ENCODE measurements around the gene AGA. TPM values are rescaled to one million over a fixed set of nuclear protein-coding genes. Genes with fewer than 3 reads are reported as not detected.

Gene AGA
- total RNA-seq, 1 experiment from 2014 or later, result 7.6 TPM

DNA sequence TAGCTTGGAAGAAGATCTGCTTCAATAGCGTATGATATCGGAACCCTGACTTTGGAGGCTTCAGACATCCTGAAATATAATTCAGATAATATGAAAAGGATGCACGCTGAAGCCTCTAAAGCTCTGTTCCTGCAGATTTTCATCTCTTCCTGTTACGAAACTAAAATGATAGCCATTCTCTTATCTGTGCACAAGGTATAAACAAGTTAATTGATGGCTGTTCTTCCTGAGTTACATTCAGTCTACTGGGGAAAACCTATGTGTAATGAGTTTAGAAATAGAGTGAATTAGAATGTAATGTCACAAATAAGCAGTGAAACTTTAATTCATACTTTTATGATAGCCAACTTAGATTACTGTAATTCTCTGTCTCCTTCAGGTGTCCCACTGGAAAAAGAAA is 36.8 kb upstream of the AGA start:
- TF ChIP-seq JUND (IDR thresholded peaks at IDR 0.05) (no peak), RAD21 (IDR thresholded peaks at IDR 0.05; ENCODE audit: low read depth) (no peak), CEBPB (IDR thresholded peaks at IDR 0.05; ENCODE audit: low read depth) (no peak), POLR2A (IDR thresholded peaks at IDR 0.05; ENCODE audit: borderline replicate concordance, extremely low read depth, insufficient read depth, insufficient read length) (no peak), EZH2 (IDR thresholded peaks at IDR 0.05) (no peak), ELF1 (IDR thresholded peaks at IDR 0.05; ENCODE audit: borderline replicate concordance, low read depth) (no peak), YY1 (IDR thresholded peaks at IDR 0.05; ENCODE audit: extremely low read depth, insufficient replicate concordance, low read depth, low read length) (no peak), ZNF274 (IDR thresholded peaks at IDR 0.05; ENCODE audit: low read depth, low read length) (no peak), SP1 (IDR thresholded peaks at IDR 0.05; ENCODE audit: low read depth) (no peak), ZFX (IDR thresholded peaks at IDR 0.05) (no peak), POLR2AphosphoS5 (IDR thresholded peaks at IDR 0.05; ENCODE audit: low read depth, low read length) (no peak), EZH2phosphoT487 (IDR thresholded peaks at IDR 0.05; ENCODE audit: borderline replicate concordance) (no peak), TCF7L2 (IDR thresholded peaks at IDR 0.05; ENCODE audit: borderline replicate concordance, extremely low read depth, insufficient read depth, insufficient read length) (no peak), SRF (IDR thresholded peaks at IDR 0.05; ENCODE audit: low read depth) (no peak), CBX3 (IDR thresholded peaks at IDR 0.05; ENCODE audit: low read depth) (no peak)
- TF ChIP-seq, protein P1, sequence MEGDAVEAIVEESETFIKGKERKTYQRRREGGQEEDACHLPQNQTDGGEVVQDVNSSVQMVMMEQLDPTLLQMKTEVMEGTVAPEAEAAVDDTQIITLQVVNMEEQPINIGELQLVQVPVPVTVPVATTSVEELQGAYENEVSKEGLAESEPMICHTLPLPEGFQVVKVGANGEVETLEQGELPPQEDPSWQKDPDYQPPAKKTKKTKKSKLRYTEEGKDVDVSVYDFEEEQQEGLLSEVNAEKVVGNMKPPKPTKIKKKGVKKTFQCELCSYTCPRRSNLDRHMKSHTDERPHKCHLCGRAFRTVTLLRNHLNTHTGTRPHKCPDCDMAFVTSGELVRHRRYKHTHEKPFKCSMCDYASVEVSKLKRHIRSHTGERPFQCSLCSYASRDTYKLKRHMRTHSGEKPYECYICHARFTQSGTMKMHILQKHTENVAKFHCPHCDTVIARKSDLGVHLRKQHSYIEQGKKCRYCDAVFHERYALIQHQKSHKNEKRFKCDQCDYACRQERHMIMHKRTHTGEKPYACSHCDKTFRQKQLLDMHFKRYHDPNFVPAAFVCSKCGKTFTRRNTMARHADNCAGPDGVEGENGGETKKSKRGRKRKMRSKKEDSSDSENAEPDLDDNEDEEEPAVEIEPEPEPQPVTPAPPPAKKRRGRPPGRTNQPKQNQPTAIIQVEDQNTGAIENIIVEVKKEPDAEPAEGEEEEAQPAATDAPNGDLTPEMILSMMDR (IDR thresholded peaks at IDR 0.05 in 2 of 3, conservative IDR thresholded peaks at IDR 0.05 in 1 of 3; ENCODE audit: borderline replicate concordance in 1 of 3, insufficient read depth in 1 of 3, low read depth in 2 of 3, low read length in 2 of 3), result no peak
- TF ChIP-seq, protein P2, sequence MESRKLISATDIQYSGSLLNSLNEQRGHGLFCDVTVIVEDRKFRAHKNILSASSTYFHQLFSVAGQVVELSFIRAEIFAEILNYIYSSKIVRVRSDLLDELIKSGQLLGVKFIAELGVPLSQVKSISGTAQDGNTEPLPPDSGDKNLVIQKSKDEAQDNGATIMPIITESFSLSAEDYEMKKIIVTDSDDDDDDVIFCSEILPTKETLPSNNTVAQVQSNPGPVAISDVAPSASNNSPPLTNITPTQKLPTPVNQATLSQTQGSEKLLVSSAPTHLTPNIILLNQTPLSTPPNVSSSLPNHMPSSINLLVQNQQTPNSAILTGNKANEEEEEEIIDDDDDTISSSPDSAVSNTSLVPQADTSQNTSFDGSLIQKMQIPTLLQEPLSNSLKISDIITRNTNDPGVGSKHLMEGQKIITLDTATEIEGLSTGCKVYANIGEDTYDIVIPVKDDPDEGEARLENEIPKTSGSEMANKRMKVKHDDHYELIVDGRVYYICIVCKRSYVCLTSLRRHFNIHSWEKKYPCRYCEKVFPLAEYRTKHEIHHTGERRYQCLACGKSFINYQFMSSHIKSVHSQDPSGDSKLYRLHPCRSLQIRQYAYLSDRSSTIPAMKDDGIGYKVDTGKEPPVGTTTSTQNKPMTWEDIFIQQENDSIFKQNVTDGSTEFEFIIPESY (IDR thresholded peaks at IDR 0.05; ENCODE audit: extremely low read depth, insufficient replicate concordance, low read length), result no peak
- Histone ChIP-seq H3K36me3 (ENCODE audit: control insufficient read depth in 1 of 2, insufficient read depth in 2 of 2, low read length in 2 of 2) (no peaks in the 10 kb centered on the region), H2AFZ (ENCODE audit: low read depth, low read length, poor library complexity, severe bottlenecking) (no peak overlapping the region), H3K4me2 (ENCODE audit: low read length) (no peak overlapping the region), H3K27me3 (ENCODE audit: insufficient read depth, low read length) (no peaks in the 10 kb centered on the region), H3K9ac (ENCODE audit: low read length) (no peak overlapping the region), H4K20me1 (ENCODE audit: insufficient read depth) (no peaks in the 10 kb centered on the region), H3K9me3 (ENCODE audit: control insufficient read depth in 1 of 2, insufficient read depth in 1 of 2, low read depth in 1 of 2, low read length in 2 of 2) (no peaks in the 10 kb centered on the region), H3K4me3 (replicated peaks in 1 of 2; ENCODE audit: low read depth in 1 of 2, low read length in 2 of 2) (no peak overlapping the region), H3K4me1 (ENCODE audit: control insufficient read depth in 1 of 2, insufficient read depth in 2 of 2, low read length in 2 of 2) (no peaks in the 10 kb centered on the region; a peak in 1 of 4 replicates), H3K9me2 (ENCODE audit: insufficient read depth) (no peaks in the 10 kb centered on the region), H3K27ac (ENCODE audit: low read depth, low read length) (no peak overlapping the region), H3K79me2 (ENCODE audit: insufficient read depth, low read length) (no peaks in the 10 kb centered on the region)
- ChIA-PET CTCF (no interaction called here), POLR2A (no interaction called here), RAD21 (ENCODE audit: low non-redundant PET in 1 of 2, low total read pairs in 2 of 2, uncharacterized antibody in 2 of 2, unreplicated experiment in 2 of 2) (no interaction called here)
- ATAC-seq, result no peak
- DNase-seq (ENCODE audit: low read depth, low spot score), result no peak
- BruUV-seq (replicated peaks), result no TSS peak
- intact Hi-C loops (cut with micrococcal nuclease), result no loop called here
